GM12864 (cell line): ENCODE results near the gene SCUBE1.

Source experiments
- DNase-seq: peaks from one replicate; pipeline ENCODE4 v3.0.0-alpha.2; 2011; ENCODE audit warnings: low read depth
- H3K4me3 ChIP-seq: 2 replicates; pipeline ENCODE4 v1.5.1; 2011; ENCODE audit warnings: mild to moderate bottlenecking, low read depth, low read length, control low read depth
- TF ChIP-seq, protein P1 (sequence below): IDR thresholded peaks from 2 replicates; pipeline ENCODE4 v1.5.1; 2011; ENCODE audit warnings: low read depth, mild to moderate bottlenecking, moderate library complexity, low read length, control low read depth, inconsistent platforms; ENCODE audit errors: missing control alignments

SCUBE1 gene

DNA sequence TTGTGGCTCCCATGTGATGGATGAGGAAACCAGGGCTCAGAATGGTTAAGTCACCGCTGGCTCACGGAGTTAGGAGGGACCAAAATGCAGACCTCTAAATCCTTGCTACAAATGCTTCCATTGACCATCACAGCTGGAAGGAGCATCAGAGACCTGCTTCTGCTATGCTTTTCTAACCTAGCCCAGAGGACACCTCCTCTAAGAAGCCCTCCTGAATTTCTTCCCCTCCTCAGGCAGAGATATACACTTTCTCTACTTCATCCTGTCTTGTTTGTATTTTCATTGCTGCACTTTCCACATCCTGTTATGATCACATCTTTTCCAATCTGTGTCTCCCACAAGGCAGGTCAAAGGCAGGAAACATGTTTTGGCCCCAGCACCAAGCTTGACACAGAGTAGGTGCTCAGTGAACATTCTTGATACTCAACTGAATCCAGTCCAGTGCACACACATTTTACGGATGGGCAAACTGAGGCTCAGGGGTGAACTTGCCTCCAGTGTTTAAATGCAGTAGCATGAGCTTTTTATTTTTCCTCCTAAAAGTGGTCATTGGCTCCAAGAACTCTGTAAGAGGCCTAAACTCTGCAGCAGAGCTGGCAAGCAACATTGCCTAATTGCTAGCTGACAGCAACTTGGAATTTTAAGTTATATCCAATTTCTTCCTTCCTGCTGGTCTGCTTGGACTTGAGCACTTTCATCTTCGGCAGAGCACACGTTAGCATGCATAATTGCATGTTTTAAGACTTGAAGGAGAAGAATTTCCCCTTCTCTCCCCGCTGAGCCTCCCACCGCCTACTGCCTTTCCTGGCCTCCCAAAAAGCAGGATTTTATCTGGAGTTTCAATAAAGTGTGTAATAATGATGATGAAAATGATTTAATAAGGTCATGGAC is 12.7 kb downstream of the SCUBE1 start:
- no peak for DNase-seq
- no peak overlapping the region for H3K4me3 ChIP-seq
- TF ChIP-seq, protein P1, sequence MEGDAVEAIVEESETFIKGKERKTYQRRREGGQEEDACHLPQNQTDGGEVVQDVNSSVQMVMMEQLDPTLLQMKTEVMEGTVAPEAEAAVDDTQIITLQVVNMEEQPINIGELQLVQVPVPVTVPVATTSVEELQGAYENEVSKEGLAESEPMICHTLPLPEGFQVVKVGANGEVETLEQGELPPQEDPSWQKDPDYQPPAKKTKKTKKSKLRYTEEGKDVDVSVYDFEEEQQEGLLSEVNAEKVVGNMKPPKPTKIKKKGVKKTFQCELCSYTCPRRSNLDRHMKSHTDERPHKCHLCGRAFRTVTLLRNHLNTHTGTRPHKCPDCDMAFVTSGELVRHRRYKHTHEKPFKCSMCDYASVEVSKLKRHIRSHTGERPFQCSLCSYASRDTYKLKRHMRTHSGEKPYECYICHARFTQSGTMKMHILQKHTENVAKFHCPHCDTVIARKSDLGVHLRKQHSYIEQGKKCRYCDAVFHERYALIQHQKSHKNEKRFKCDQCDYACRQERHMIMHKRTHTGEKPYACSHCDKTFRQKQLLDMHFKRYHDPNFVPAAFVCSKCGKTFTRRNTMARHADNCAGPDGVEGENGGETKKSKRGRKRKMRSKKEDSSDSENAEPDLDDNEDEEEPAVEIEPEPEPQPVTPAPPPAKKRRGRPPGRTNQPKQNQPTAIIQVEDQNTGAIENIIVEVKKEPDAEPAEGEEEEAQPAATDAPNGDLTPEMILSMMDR = no peak

DNA sequence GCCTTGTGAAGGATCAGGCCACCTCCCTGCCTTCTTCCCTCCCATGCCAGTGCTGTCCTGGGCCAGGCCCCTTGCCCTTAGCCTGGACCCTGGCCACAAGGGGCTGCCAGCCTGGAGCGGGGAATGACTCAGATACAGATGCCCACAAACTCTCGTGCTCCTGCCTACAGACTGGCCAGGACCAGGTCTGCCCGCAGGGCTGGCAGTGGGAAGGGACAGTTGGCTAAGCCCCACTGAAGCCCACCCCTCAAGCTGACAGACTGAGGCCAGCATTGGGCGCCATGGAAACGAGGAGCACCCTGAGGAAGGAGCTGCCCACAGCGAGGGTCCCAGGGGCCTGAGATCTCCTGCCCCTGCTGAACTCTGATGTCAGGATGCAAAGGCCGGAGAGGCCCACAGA is 14.1 kb downstream of the SCUBE1 start:
- TF ChIP-seq, protein P1 = no peak
- no peak overlapping the region for H3K4me3 ChIP-seq
- no peak for DNase-seq

DNA sequence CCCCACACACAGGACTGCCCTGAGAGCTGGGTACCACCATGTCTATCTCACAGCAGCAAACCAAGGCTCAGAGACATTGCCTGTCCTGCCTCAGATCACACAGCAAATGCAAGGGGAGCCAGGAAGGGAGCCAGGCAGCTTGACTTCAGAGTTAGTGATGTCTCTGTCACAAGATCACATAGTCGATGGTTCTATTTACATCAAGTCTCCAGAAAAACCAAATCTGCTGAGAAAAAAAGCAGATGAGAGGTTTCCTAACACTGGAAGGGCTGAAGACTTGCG is 16.1 kb downstream of the SCUBE1 start:
- DNase-seq = no peak
- TF ChIP-seq, protein P1 = no peak

DNA sequence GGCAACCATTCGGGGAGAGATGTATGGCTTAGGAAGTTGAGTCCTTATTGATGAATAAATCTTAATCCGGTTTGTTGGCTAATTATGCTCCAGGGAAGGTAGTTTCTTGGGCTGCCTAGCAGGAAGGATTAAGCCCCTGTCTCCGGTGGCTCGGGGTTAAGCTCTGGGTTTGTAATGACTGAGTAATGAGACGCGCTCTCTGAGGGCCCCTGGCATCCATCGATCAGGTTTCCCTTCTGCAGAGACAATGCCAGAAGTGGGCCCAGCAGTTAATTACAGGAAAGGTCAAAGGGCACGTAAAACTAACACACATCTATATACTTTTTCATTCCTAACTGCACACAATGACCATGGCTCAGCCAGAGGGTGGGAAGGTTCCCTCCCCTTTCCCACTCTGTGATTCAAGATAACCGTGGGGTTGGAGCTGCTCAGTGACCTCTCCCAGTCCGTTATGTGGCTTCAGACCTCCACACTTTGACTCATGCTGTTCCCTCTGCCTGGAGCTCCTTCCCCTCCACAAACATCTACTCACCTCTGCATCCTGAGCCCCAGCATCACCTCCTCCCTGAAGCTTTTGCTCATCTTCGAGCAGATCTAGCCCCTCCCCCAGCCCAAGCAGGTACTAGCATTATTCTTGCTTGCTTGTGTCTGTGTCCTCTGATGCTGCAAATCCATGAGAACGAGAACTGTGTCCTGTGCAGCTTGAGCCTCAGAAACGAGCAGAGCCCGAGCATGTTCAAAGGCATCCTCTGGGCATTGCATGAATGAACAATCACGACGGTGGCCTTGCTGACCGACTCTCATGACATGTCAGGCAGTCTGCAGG is 16.6 kb downstream of the SCUBE1 start:
- TF ChIP-seq, protein P1 = no peak
- DNase-seq = no peak
- no peak overlapping the region for H3K4me3 ChIP-seq

More for the DNA sequence above, 16.1 kb downstream of the SCUBE1 start:
- H3K4me3 ChIP-seq = no peak overlapping the region

DNA sequence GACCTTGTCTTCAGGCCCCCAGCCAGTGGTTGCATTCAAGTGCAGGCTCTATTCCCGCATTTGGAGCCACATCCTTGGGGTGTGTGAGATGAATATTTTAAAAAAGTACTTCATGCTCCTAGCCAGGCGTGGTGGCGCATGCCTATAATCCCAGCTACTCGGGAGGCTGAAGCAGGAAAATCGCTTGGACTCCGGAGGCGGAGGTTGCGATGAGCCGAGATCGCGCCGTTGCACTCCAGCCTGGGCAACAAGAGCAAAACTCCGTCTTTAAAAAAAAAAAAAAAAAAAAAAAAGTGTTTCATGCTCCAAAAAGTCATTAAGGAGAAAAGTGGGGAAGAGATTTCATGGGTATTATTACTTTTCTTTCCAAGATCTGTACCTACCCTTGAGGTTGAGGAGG is 18.0 kb downstream of the SCUBE1 start:
- no peak for DNase-seq
- H3K4me3 ChIP-seq = no peak overlapping the region
- TF ChIP-seq, protein P1 = no peak

DNA sequence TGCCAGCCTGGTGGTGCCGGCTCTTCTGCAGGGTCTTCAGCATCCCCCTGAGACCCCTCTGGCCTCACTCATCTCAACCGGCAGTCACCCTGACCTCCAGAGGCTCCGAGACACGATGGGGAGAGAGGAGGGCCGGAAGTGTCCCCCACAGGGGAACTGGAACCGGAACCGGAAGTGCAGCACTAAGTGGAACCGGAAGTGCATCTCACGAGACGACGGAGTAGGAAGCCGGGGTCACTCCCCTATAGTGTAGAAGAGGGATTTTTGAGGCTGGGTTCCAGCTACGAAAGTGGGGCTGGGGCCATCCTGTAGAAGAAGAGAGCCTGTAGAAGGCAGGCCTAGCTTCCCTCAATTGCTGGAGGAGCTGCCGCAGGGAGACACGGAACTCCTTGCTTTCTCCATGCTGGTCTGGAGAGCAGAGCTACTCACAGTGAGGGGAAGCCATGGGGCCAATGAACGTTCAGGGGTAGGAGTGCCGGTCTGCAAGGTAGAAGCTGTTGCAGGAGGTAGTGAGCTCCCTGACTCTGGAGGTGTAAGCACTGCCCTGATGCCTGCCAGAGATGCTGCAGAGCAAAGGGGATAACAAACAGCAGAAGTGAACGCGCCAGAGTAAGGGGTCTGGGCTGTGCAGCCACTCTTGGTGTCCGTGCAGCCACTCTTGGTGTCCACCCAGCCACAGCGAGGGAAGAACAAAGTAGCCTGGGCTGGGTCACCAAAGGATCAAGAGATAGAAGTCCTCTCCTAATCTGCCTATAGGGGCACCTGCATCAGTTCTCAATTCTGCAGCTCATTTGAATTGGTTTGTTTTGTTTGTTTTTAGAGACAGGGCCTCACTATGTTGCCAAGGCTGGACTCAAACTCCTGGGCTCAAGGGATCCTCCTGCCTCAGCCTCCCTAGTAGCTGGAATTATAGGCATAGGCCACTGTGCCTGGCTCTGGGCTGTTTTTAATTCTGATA is 21.9 kb downstream of the SCUBE1 start:
- peak; percentile 15 for DNase-seq
- TF ChIP-seq, protein P1 = no peak
- H3K4me3 ChIP-seq = no peak overlapping the region
